HepG2 (cell line): ENCODE measurements around the gene ADGRF1. TPM values are rescaled to one million over a fixed set of nuclear protein-coding genes. Genes with fewer than 3 reads are reported as not detected.

ENCODE experiments used
- AFF4 ChIP-seq: sonication (generic); formaldehyde crosslinking; IDR thresholded peaks from 2 replicates; pipeline ENCODE4 v1.4.0; 2020; ENCODE audit warnings: missing genetic modification reagents
- CENPX ChIP-seq: sonication (generic); formaldehyde crosslinking; IDR thresholded peaks from 2 replicates; pipeline ENCODE4 v1.9.0; 2021; ENCODE audit warnings: mild to moderate bottlenecking, missing genetic modification reagents, moderate library complexity
- DRAP1 ChIP-seq: IDR thresholded peaks from 2 replicates; pipeline ENCODE4 v1.6.1; 2016; ENCODE audit warnings: missing genetic modification reagents, missing compliant biosample characterization
- EZH2 ChIP-seq: conservative IDR thresholded peaks from 2 replicates; pipeline ENCODE4 v1.6.1; 2012; ENCODE audit warnings: mild to moderate bottlenecking, low read depth, low read length, moderate library complexity
- JDP2 ChIP-seq: sonication (generic); formaldehyde crosslinking; IDR thresholded peaks from 2 replicates; pipeline ENCODE4 v1.8.1; 2022; ENCODE audit warnings: missing genetic modification reagents, borderline replicate concordance
- KAT2B ChIP-seq: fragments of 150-350 bp; IDR thresholded peaks from 2 replicates; pipeline ENCODE4 v1.6.1; 2014; ENCODE audit warnings: low read depth, low read length, borderline replicate concordance
- MAX ChIP-seq: IDR thresholded peaks from 2 replicates; pipeline ENCODE4 v1.6.1; 2012; ENCODE audit warnings: inconsistent platforms
- NFYB ChIP-seq: sonication (generic); formaldehyde crosslinking; IDR thresholded peaks from 2 replicates; pipeline ENCODE4 v1.4.0; 2020; ENCODE audit warnings: missing genetic modification reagents
- PAWR ChIP-seq: sonication (generic); formaldehyde crosslinking; IDR thresholded peaks from 2 replicates; pipeline ENCODE4 v1.4.0; 2020; ENCODE audit warnings: missing genetic modification reagents, mild to moderate bottlenecking, borderline replicate concordance
- PAX8 ChIP-seq: sonication (generic); formaldehyde crosslinking; IDR thresholded peaks from 2 replicates; pipeline ENCODE4 v1.8.0; 2022; ENCODE audit warnings: mild to moderate bottlenecking, missing genetic modification reagents, borderline replicate concordance
- RFXAP ChIP-seq: sonication (generic); formaldehyde crosslinking; IDR thresholded peaks from 2 replicates; pipeline ENCODE4 v1.4.0; 2020; ENCODE audit warnings: missing genetic modification reagents, borderline replicate concordance
- SATB2 ChIP-seq: sonication (generic); formaldehyde crosslinking; IDR thresholded peaks from 2 replicates; pipeline ENCODE4 v1.5.0; 2020; ENCODE audit warnings: missing genetic modification reagents
- SCMH1 ChIP-seq: sonication (generic); formaldehyde crosslinking; IDR thresholded peaks from 2 replicates; pipeline ENCODE4 v1.9.0; 2021; ENCODE audit warnings: missing genetic modification reagents, mild to moderate bottlenecking, borderline replicate concordance
- SP1 ChIP-seq, 2 experiments: fragments of 450-650 bp in 1 of 2; sonication (generic) in 1 of 2; formaldehyde crosslinking in 1 of 2; IDR thresholded peaks; 2 replicates each; pipeline versions ENCODE4 v1.4.0 to v1.6.1; 2016 to 2020; ENCODE audit warnings: missing genetic modification reagents in 1 of 2
- polyA plus RNA-seq, 8 experiments: library from polyadenylated mRNA; depleted of rRNA in 3 of 8; stranded (reverse) in 7 of 8; unstranded in 1 of 8; fragments of >200 nt; fragmentation: Illumina TruSeq in 4 of 8; extraction: Trizol in 4 of 8; gene quantifications; 2 replicates each; pipeline versions ENCODE4 v1.2.1 to v1.2.3, GENCODE V29; 2011 to 2016; ENCODE audit warnings: low read depth in 4 of 8, missing spikeins in 1 of 8, mixed read lengths in 1 of 8; ENCODE audit not compliant: insufficient read depth in 1 of 8
- total RNA-seq, 5 experiments: library from RNA; depleted of rRNA; stranded (reverse); fragments of >200 nt; fragmentation: Illumina TruSeq; extraction: Trizol; gene quantifications; 2 replicates each; pipeline ENCODE4 v1.2.3, GENCODE V29; 2016; ENCODE audit warnings: low read depth in 1 of 5
- TF ChIP-seq, protein P1 (sequence below): sonication (generic); formaldehyde crosslinking; conservative IDR thresholded peaks from 2 replicates; pipeline ENCODE4 v1.8.0; 2022; ENCODE audit warnings: missing genetic modification reagents
- TF ChIP-seq, protein P2 (sequence below): sonication (generic); formaldehyde crosslinking; IDR thresholded peaks from 2 replicates; pipeline ENCODE4 v1.8.1; 2023; ENCODE audit warnings: missing genetic modification reagents, inconsistent platforms, borderline replicate concordance
- TF ChIP-seq, protein P3 (sequence below): sonication (generic); formaldehyde crosslinking; conservative IDR thresholded peaks from 2 replicates; pipeline ENCODE4 v1.4.0; 2020; ENCODE audit warnings: missing genetic modification reagents
- TF ChIP-seq, protein P4 (sequence below): sonication (generic); formaldehyde crosslinking; IDR thresholded peaks from 2 replicates; pipeline ENCODE4 v1.8.1; 2023; ENCODE audit warnings: mild to moderate bottlenecking, missing genetic modification reagents

The ADGRF1 gene
- total and polyA plus RNA-seq, 2 of the 13 experiments (the other 11 are each of a cell fraction or from before 2014, with no cell fraction given): not detected

GRCh38 chr6:47075741-47076421, 33.7 kb upstream of the ADGRF1 start (continued):
- TF ChIP-seq EZH2: no peak
- TF ChIP-seq RFXAP (CRISPR knock-in tag): peak; percentile 73
- TF ChIP-seq KAT2B: no peak
- no peak for TF ChIP-seq SP1 (IDR thresholded peaks at IDR 0.05)
- peak; percentile 38; the same call in 1 of the 2 replicates for TF ChIP-seq SP1 (CRISPR knock-in tag; IDR thresholded peaks at IDR 0.05)
- TF ChIP-seq AFF4: peak; percentile 35; the same call in 1 of the 2 replicates
- TF ChIP-seq, protein P1, sequence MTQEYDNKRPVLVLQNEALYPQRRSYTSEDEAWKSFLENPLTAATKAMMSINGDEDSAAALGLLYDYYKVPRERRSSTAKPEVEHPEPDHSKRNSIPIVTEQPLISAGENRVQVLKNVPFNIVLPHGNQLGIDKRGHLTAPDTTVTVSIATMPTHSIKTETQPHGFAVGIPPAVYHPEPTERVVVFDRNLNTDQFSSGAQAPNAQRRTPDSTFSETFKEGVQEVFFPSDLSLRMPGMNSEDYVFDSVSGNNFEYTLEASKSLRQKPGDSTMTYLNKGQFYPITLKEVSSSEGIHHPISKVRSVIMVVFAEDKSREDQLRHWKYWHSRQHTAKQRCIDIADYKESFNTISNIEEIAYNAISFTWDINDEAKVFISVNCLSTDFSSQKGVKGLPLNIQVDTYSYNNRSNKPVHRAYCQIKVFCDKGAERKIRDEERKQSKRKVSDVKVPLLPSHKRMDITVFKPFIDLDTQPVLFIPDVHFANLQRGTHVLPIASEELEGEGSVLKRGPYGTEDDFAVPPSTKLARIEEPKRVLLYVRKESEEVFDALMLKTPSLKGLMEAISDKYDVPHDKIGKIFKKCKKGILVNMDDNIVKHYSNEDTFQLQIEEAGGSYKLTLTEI: no peak
- no peak for TF ChIP-seq PAWR (CRISPR knock-in tag)
- peak; percentile 50; the same call in 1 of the 2 replicates for TF ChIP-seq PAX8 (CRISPR knock-in tag)
- no peak for TF ChIP-seq SATB2 (CRISPR knock-in tag)
- TF ChIP-seq CENPX (CRISPR knock-in tag): no peak
- TF ChIP-seq MAX: peak; percentile 25
- TF ChIP-seq SCMH1 (CRISPR knock-in tag): no peak
- TF ChIP-seq DRAP1 (CRISPR knock-in tag): peak; percentile 81
- TF ChIP-seq, protein P2, sequence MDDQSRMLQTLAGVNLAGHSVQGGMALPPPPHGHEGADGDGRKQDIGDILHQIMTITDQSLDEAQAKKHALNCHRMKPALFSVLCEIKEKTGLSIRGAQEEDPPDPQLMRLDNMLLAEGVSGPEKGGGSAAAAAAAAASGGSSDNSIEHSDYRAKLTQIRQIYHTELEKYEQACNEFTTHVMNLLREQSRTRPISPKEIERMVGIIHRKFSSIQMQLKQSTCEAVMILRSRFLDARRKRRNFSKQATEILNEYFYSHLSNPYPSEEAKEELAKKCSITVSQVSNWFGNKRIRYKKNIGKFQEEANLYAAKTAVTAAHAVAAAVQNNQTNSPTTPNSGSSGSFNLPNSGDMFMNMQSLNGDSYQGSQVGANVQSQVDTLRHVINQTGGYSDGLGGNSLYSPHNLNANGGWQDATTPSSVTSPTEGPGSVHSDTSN (CRISPR knock-in tag): no peak
- TF ChIP-seq, protein P3, sequence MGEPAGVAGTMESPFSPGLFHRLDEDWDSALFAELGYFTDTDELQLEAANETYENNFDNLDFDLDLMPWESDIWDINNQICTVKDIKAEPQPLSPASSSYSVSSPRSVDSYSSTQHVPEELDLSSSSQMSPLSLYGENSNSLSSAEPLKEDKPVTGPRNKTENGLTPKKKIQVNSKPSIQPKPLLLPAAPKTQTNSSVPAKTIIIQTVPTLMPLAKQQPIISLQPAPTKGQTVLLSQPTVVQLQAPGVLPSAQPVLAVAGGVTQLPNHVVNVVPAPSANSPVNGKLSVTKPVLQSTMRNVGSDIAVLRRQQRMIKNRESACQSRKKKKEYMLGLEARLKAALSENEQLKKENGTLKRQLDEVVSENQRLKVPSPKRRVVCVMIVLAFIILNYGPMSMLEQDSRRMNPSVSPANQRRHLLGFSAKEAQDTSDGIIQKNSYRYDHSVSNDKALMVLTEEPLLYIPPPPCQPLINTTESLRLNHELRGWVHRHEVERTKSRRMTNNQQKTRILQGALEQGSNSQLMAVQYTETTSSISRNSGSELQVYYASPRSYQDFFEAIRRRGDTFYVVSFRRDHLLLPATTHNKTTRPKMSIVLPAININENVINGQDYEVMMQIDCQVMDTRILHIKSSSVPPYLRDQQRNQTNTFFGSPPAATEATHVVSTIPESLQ (CRISPR knock-in tag): no peak
- no peak for TF ChIP-seq NFYB (CRISPR knock-in tag)
- TF ChIP-seq JDP2 (CRISPR knock-in tag): no peak
- TF ChIP-seq, protein P4, sequence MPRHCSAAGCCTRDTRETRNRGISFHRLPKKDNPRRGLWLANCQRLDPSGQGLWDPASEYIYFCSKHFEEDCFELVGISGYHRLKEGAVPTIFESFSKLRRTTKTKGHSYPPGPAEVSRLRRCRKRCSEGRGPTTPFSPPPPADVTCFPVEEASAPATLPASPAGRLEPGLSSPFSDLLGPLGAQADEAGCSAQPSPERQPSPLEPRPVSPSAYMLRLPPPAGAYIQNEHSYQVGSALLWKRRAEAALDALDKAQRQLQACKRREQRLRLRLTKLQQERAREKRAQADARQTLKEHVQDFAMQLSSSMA (CRISPR knock-in tag): 0 out of 2 replicates have a peak, but pooled peaks have one; percentile 18
